Testis (tissue), 3 donors: ENCODE results near the gene DCHS2. TPM values are rescaled to one million over a fixed set of nuclear protein-coding genes. Genes with fewer than 3 reads are reported as not detected.

ENCODE experiments used
- DNase-seq: peaks from one replicate; pipeline ENCODE4 v3.0.0-alpha.2; 2019
- H3K27ac ChIP-seq, 2 donors: fragments of 200-600 bp; sonication (generic); one replicate each; pipeline ENCODE4 v1.5.1; 2019
- H3K27me3 ChIP-seq: fragments of 200-600 bp; sonication (generic); one replicate; pipeline ENCODE4 v1.5.1; 2019
- H3K36me3 ChIP-seq: fragments of 200-600 bp; sonication (generic); one replicate; pipeline ENCODE4 v1.5.1; 2017; ENCODE audit warnings: low read depth; ENCODE audit errors: missing control alignments
- H3K4me1 ChIP-seq: fragments of 200-600 bp; sonication (generic); one replicate; pipeline ENCODE4 v1.5.1; 2019
- H3K4me3 ChIP-seq, 2 donors: fragments of 200-600 bp; sonication (generic); one replicate each; pipeline ENCODE4 v1.5.1; 2017 to 2019
- H3K9me3 ChIP-seq: fragments of 200-600 bp; sonication (generic); one replicate; pipeline ENCODE4 v1.5.1; 2017
- CTCF ChIP-seq, 3 experiments: fragments of 450-650 bp in 2 of 3; fragments of 200-600 bp in 1 of 3; sonication (generic) in 1 of 3; IDR thresholded peaks; one replicate each; pipeline ENCODE4 v1.5.1; 2016 to 2019; ENCODE audit warnings: antibody characterized with exemption in 3 of 3, mild to moderate bottlenecking in 2 of 3, moderate library complexity in 1 of 3
- POLR2A ChIP-seq: fragments of 450-650 bp; IDR thresholded peaks from one replicate; pipeline ENCODE4 v1.6.1; 2017; ENCODE audit warnings: antibody characterized with exemption, mild to moderate bottlenecking, moderate library complexity
- WGBS, 2 donors: methylation state at CpG; one replicate each; pipeline ENCODE4 v1.1.5; 2018; 5-methylcytosine and 5-hydroxymethylcytosine counted together
- intact Hi-C: fragments of 100-400 bp; cut with DNase I; formaldehyde crosslinking; loops from one replicate; pipeline ENCODE4 v1.15.1; 2023; ENCODE audit warnings: low total_unique reads
- polyA plus RNA-seq: library from polyadenylated mRNA; stranded (reverse); fragments of 350-450 nt; fragmentation: Illumina TruSeq; extraction: RNeasy Lipid Tissue Mini Kit (QIAGEN cat#74804); gene quantifications from one replicate; pipeline ENCODE4 v1.2.3, GENCODE V29; 2014; ENCODE audit warnings: low read depth, low replicate concordance; ENCODE audit not compliant: insufficient read depth
- total RNA-seq, 2 donors: library from RNA; depleted of rRNA; stranded (reverse); fragments of >200 nt; gene quantifications; one replicate each; pipeline ENCODE4 v1.2.3, GENCODE V29; 2016

Gene DCHS2
- total and polyA plus RNA-seq, 3 donors from 2014 or later = 2.4 to 6.5 (median 4.7) TPM

- Histone ChIP-seq H3K4me3 (no peak overlapping the region), H3K27me3 (no peaks in the 10 kb centered on the region), H3K4me1 (no peaks in the 10 kb centered on the region), H3K9me3 (no peaks in the 10 kb centered on the region), H3K36me3 (no peaks in the 10 kb centered on the region), H3K27ac (no peak overlapping the region)
- intact Hi-C loops = no loop called here
- WGBS, 2 donors = 84 to 94% methylated on average over 3 of the region's 3 CpGs
- no peak for TF ChIP-seq POLR2A
- TF ChIP-seq CTCF (IDR thresholded peaks at IDR 0.05) = no peak
- DNase-seq = no peak
Observed at GRCh38 chr4:154341448-154341847, 150.2 kb downstream of the DCHS2 start.

GRCh38 chr4:154335588-154335987 lies 156.0 kb downstream of the DCHS2 start:
- TF ChIP-seq CTCF (IDR thresholded peaks at IDR 0.05) = no peak
- no peak for TF ChIP-seq POLR2A
- intact Hi-C loops = no loop called here

GRCh38 chr4:154332681-154333421 lies 158.7 kb downstream of the DCHS2 start:
- Histone ChIP-seq H3K4me3 (peak overlapping the region; percentile 40 to 57), H3K27ac (no peak overlapping the region), H3K27me3 (no peaks in the 10 kb centered on the region), H3K9me3 (no peaks in the 10 kb centered on the region), H3K4me1 (peaks cover 9% of the 10 kb centered on the region), H3K36me3 (no peaks in the 10 kb centered on the region)
- 7 to 8% methylated on average over 11 to 45 of the region's 48 CpGs for WGBS, 2 donors
- TF ChIP-seq POLR2A (no peak), CTCF (IDR thresholded peaks at IDR 0.05) (no peak)
- intact Hi-C loops = no loop called here
- peak; percentile 77 for DNase-seq

More at GRCh38 chr4:154335588-154335987, 156.0 kb downstream of the DCHS2 start:
- Histone ChIP-seq H3K27ac (no peak overlapping the region), H3K4me1 (peaks cover 9% of the 10 kb centered on the region), H3K9me3 (no peaks in the 10 kb centered on the region), H3K27me3 (no peaks in the 10 kb centered on the region), H3K4me3 (no peak overlapping the region), H3K36me3 (no peaks in the 10 kb centered on the region)
- no peak for DNase-seq
- 97 to 100% methylated on average over 2 of the region's 2 CpGs for WGBS, 2 donors

- no peak for DNase-seq
- no peak for TF ChIP-seq POLR2A
- no peak for TF ChIP-seq CTCF (IDR thresholded peaks at IDR 0.05)
- Histone ChIP-seq H3K27ac (no peak overlapping the region), H3K27me3 (no peaks in the 10 kb centered on the region), H3K4me3 (no peak overlapping the region), H3K36me3 (no peaks in the 10 kb centered on the region), H3K9me3 (no peaks in the 10 kb centered on the region), H3K4me1 (peaks cover 9% of the 10 kb centered on the region)
- intact Hi-C loops = no loop called here
- 77 to 79% methylated on average over 3 of the region's 3 CpGs for WGBS, 2 donors
Observed at GRCh38 chr4:154329939-154330338, 161.7 kb downstream of the DCHS2 start.
